Activated CD8-positive, alpha-beta memory T cell treated with anti-CD3 and anti-CD28 coated beads for 4 hours (primary cell): ENCODE measurements around the gene HDGFL3.
"Not testable (repeated sequence)": the region's sequence is repeated elsewhere in the genome, so short reads cannot be mapped to it uniquely, and the experiment has no call there.

Source experiments
- DNase-seq, 2 donors: peaks; one replicate each; pipeline ENCODE4 v3.0.0-alpha.2; 2020; ENCODE audit warnings: low read depth in 2 of 2

The HDGFL3 gene

GRCh38 chr15:83102346-83102745, 105.3 kb downstream of the HDGFL3 start:
- no peak for DNase-seq

- no peak for DNase-seq
These were observed 107.5 kb downstream of the HDGFL3 start for GRCh38 chr15:83100097-83100646.

GRCh38 chr15:83099290-83099689, 108.3 kb downstream of the HDGFL3 start:
- no peak for DNase-seq

GRCh38 chr15:83098079-83098478, 109.5 kb downstream of the HDGFL3 start:
- DNase-seq, result no peak

- no peak for DNase-seq
These were observed 113.0 kb downstream of the HDGFL3 start for GRCh38 chr15:83094583-83094982.

GRCh38 chr15:83092309-83092976, 115.2 kb downstream of the HDGFL3 start:
- DNase-seq, result no peak

- not testable (repeated sequence) for DNase-seq
These were observed 115.7 kb downstream of the HDGFL3 start for GRCh38 chr15:83091965-83092308.

GRCh38 chr15:83090465-83090864, 117.2 kb downstream of the HDGFL3 start:
- no peak for DNase-seq

GRCh38 chr15:83088876-83089275, 118.7 kb downstream of the HDGFL3 start:
- DNase-seq, result no peak

- no peak for DNase-seq
These were observed 120.0 kb downstream of the HDGFL3 start for GRCh38 chr15:83087576-83087975.

- DNase-seq, result not testable (repeated sequence)
These were observed 121.6 kb downstream of the HDGFL3 start for GRCh38 chr15:83085864-83086552.

- not testable (repeated sequence) for DNase-seq
These were observed 122.2 kb downstream of the HDGFL3 start for GRCh38 chr15:83085461-83085860.

GRCh38 chr15:83082730-83083386, 124.8 kb downstream of the HDGFL3 start:
- DNase-seq, result no peak

- DNase-seq, result no peak
These were observed 126.2 kb downstream of the HDGFL3 start for GRCh38 chr15:83081256-83082014.

- DNase-seq, result no peak
These were observed 128.9 kb downstream of the HDGFL3 start for GRCh38 chr15:83078712-83079111.
